Left lobe of liver (tissue), 2 donors: ENCODE data around the gene ZNRF1. TPM values are rescaled to one million over a fixed set of nuclear protein-coding genes. Genes with fewer than 3 reads are reported as not detected.
"Not testable (repeated sequence)": the region's sequence is repeated elsewhere in the genome, so short reads cannot be mapped to it uniquely, and the experiment has no call there.

ENCODE experiments used
- ATAC-seq: fragments of 200-7000 bp; cut with Tn5 transposase; one replicate; pipeline ENCODE4 v1.9.1; 2020; ENCODE audit warnings: mild to moderate bottlenecking, moderate library complexity
- DNase-seq: peaks from one replicate; pipeline ENCODE4 v3.0.0-alpha.2; 2020; ENCODE audit warnings: low spot score
- total RNA-seq: library from RNA; stranded (reverse); gene quantifications from one replicate; pipeline ENCODE4 v1.2.1, GENCODE V29; 2021
- donor health status: DM: no; HTN: no; CAD: no; lungs with moderate emphysema.
- donor health status: DM: no; HTN: yes; CAD: no.

ZNRF1 gene
- total RNA-seq, 1 donor from 2014 or later = 14.0 TPM

DNA sequence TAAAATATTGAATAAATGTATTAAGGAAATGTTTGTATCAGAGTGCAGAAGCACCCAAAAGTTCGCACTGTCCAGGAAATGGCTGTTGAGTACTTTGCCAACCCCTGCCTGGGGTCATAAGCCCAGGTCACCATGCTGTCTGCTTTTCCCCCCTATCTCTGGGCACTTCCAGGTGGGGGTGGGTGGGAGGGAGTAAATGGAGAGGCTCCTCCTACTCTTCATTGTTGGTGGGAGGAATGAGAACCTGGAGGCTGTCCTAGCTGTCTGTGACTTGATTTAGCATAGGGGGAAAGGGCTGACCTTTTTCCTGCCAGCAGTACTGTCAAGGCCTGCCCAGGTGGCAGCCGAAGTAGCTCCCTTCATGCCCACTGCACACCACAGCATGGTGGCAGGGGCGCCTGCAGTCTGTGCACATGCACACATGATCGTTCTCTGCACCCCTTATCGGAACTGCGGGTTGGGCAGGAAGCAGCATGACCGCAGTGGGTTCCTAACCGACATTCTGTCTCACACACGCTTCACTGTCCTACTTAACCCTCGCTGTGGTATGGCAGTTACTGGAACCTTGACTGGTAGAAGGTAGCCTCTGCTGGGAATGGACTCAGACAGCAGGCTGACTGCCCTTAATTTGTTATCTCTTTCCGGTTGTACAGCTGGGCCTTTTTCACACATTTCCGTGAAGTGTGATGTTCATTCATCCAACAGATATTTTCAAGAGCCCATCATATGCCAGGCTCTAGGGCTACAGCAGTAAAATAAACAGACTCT, 76.3 kb downstream of the ZNRF1 start:
- DNase-seq (no peak), ATAC-seq (no peak)

DNA sequence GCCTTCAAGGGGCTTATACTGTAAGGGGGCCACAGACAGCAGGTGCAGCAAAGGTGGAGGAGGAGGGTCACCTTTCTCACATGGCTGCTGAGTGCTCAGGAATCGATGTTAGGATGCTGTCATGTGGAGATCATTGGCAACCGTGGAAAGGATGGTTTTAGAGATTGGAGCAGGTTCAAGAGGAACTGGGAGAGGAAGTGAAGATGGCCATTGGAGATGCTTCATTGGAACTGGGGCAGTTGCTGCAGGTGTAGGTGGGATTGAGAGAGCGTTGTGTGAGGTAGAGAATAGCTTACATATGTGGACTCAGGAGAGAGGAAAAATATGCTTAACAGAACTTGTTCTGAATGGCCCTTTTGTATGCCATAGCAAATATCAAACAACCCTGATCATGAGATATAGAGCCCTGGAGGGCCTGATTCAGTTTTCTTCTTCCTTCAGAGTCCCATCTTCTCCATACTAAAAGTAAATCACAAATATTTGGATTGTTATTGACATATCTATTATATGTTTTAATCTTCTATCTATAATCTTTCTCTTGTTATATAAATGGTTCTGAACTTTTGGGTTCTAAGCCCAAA, 77.0 kb downstream of the ZNRF1 start:
- ATAC-seq (no peak), DNase-seq (no peak)

DNA sequence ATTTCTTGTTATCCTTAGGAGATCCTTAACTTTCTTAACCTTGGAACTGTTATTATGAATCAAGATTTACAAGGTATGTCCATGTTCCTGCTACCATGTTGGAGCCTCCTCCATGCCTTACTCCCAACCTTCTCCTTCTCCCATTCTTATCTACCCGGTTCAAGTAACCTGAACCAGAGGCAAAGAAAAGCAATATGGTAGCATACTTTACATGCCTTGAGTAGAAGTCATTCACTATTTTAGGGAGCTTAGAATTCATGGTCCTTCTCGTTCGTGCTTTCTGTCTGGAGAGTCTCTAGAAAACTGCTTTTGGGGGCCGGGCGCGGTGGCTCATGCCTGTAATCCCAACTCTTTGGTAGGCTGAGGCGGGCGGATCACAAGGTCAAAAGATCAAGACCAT, 80.1 kb downstream of the ZNRF1 start:
- ATAC-seq = no peak
- no peak for DNase-seq

DNA sequence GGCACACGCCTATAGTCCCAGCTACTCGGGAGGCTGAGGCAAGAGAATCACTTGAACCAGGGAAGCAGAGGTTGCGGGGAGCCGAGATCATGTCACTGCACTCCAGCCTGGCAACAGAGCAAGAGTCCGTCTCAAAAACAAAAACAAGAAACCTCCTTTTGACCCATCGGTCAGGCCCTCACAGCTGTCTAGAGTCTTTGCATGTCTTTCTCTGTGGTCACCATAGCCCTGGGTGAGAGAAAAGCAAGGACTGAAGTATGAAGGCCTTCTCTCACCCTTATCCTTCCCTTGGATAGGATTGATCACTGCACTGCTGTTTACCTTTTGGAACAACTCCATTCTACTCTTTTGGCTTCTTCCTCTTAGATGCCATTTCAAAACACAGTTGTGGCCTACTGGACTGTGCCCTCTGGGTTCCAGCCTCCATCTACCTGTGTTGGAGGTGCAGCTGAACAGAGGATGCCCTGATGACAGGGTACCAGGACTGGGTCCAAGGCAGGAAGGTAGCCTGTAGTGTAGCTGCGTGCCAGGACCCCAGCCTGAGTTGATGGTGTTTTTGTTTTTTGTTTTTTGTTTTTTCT, 80.6 kb downstream of the ZNRF1 start:
- DNase-seq = peak; percentile 82
- peak; percentile 78 for ATAC-seq

DNA sequence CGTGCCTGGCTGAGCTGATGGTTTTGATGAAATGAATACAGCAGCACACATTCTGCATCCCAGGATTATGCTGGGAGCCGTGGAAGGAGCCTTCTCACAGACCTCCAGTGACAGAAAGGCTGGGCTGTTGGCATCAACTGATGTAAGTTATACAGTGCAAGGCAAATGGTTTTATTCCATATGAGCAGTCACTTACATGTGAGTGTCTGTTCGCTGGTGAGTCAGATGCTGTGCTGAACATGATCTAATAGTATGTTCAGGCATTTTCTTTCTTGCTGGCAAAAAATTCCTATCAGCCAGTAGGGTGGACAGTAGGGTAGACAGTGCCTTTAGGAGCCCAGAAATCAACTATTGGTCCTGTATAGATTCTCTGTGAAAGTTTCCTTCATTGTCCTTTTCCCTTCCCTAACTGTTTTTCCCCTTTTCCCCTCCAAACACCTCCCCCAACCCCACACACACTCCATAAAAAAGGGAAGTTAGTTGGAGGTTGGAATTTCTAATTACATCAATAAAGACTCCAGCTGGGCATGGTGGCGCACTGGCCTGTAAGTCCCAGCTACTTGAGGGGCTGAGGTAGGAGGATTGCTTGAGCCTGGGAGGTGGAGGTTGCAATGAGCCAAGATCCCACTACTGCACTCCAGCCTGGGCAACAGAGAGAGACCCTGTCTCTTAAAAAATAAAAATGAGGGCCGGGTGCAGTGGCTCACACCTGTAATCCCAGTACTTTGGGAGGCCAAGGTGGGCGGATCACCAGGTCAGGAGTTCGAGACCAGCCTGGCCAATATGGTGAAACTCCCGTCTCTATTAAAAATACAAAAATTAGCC, 81.6 kb downstream of the ZNRF1 start:
- no peak for DNase-seq
- no peak for ATAC-seq

DNA sequence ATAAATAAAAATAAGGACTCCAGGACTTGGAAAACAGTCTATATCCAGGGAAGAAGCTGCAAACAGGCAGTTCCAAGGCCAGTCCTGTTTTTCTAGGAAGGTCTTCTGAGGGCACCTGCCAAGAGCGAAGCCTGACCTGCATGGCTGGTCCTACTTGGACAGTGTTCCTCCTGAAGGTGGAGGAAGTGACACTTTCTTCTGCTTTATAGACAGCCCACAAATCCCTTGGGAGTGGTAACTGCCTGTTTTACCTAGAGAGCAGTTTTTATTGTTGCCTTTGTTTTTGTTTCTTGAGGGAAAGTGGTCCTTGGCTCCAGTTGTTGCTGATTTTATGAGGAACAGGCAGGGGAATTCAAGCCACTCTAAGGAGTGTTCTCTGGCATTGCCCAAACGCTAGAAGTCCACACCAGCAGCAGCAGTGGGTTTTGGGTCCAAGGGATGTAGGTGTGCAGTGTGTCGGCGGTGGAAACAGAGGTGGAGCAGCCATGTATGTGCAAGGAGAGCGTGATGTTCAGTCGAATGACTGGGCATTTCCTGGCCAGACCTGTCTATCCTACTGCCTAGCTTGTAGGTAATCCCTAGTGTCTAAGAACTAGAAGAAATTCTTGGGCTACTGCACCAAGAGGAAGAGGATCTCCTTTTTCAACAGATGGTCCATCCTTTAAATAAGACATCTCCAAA, 82.5 kb downstream of the ZNRF1 start:
- DNase-seq (no peak), ATAC-seq (no peak)

DNA sequence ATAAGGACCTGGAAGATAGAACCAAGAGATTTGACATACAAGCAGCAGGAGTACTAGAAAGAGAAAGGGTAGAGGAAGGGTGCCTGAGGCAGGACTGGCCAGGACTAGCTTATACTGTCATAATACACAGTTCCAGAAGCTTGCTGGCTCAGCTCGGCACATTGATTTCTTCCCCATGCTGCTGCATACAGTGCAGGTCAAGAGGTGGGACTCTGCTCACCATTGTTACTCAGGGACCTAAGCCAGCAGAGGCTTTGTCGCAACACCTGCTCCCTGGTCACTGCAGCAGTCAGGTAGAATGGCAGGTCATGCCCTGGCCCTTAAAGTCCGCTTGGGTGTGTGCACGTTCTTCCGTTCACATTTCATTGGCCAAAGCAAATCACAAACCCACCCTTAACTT, 85.0 kb downstream of the ZNRF1 start:
- peak; percentile 93 for DNase-seq
- peak; percentile 82 for ATAC-seq

DNA sequence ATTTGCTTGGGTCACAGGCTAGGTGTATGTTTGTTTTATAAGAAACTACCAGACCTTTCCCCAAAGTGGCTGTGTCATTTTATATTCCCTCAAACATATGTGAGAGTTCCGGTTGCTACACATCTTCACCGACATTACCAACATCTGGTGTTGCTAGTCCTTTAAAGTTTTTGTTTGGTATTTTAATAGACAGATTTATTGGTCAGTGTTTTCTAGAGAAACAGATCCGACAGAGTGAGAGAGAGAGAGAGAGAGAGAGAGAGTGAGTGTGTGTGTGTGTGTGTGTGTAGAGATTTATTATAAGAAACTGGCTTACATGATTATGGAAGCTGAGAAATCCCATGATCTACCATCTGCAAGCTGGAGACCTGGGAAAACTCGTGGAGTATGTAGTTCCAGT, 86.7 kb downstream of the ZNRF1 start:
- ATAC-seq = no peak
- no peak for DNase-seq

DNA sequence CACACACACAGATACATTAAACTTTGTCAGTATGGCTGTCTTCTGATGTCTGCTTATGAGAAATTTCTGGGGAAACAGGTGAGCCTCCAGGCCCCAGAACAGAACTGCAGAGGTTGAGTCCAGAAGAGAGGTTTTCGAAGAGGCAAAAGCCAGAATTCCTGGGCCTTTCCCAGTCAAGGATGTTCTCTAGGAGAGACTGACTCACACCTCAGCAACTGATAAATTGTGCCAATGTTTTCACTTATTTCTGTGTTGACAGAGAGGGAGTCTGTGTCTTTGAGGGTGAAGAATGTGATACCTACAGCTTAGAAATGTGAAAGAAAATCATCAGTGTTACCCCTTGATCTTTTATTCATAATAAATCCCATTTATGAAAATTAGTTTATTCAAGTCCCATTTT, 87.5 kb downstream of the ZNRF1 start:
- DNase-seq (no peak), ATAC-seq (no peak)

DNA sequence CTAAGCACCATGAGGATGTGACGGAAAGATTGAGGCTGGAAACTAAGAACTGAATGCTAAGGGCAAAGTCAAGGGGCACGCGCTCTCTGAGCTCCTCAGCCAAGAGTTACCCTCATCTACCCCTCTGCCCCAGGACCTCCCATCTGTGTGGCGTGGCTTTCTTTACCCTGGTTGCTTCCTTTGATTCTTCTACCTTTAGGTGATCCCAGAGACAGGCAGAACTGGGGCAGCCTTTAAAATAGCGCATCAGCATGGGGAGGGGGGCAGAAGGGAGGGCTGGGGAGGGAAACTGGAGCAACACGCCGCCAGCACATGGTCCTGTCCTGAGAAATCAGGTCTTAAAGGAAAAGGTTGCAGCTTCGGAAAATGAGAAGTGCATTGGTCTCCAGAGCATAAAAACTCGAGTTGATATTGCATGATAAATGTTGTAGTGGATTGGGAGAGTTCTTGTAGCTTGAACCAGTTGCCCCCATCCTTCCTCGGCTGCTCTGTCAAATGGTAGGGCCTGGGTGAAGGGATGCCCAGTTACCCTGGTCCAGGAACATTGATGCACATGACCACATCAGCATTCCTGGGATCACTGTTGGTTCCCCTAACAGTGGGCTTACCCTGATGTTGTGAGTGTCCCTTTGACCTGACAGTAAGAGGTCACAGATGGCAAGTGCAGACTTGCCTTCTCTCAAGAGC, 88.0 kb downstream of the ZNRF1 start:
- DNase-seq (no peak), ATAC-seq (no peak)

DNA sequence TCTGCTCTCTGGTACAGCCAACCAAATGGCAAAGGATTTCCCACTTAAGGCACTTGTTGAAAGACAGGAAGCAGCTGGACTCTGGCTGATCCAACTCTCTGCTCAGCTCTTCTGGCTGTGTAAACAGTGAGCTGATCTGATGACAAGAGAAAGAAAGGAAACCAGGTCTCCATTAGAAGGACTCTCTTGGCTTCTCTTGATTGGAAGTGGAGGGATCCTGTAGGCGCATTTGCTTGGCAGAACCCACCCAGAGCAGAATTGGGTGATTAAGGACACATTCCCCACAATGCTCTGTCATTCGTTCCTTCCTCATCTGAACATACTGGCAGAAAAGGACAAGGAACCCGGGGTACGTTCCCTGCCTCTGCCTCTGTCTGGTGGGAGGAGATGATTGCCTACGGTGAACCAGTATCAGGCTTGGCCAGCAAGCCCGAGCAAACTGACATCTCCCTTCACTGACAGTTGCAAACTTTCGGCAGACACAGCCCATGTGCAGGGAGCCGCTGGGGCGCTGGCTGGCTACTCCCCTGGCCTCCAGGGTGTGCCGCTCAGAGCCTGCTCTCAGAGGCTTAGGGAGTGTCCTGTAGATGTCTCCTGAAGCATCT, 88.7 kb downstream of the ZNRF1 start:
- DNase-seq (no peak), ATAC-seq (peak; percentile 64)

DNA sequence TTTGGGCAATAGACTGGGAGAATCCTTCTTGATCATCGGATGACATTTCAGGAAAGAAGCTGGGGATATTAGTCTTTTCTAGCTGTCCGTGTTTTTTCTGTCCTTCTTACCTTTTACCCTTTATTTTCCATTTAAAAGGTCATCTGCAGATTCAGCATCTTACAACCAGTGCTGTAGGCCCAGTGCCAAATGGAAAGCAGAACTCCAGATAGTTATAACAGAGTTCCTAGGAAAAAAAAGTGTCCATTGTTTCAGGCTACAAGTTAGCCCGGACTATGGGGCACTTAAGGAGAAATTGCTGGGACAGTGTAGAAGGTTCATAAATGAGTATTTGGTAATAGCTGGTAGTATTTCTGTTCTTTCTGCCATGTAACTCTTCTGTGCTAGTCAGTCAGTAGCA, 89.4 kb downstream of the ZNRF1 start:
- ATAC-seq = no peak

DNA sequence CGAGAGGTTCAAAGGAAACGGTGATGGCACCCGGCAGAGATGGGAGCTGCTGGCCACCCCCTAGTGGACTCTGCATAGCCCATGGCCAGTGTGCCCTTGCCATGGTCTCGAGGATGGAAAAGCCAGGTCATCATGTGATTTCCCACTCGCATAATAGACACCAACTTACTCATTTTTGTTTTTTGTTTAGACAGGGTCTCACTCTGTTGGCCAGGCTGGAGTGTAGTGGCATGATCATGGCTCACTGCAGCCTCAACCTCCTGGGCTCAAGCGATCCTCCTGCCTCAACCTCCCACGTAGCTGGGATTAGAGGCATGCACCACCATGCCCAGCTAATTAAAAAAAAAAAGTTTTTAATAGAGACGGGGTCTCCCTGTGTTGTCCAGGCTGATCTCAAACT, 90.1 kb downstream of the ZNRF1 start:
- ATAC-seq = no peak
- no peak for DNase-seq

More for the DNA sequence above, 89.4 kb downstream of the ZNRF1 start:
- DNase-seq = no peak

DNA sequence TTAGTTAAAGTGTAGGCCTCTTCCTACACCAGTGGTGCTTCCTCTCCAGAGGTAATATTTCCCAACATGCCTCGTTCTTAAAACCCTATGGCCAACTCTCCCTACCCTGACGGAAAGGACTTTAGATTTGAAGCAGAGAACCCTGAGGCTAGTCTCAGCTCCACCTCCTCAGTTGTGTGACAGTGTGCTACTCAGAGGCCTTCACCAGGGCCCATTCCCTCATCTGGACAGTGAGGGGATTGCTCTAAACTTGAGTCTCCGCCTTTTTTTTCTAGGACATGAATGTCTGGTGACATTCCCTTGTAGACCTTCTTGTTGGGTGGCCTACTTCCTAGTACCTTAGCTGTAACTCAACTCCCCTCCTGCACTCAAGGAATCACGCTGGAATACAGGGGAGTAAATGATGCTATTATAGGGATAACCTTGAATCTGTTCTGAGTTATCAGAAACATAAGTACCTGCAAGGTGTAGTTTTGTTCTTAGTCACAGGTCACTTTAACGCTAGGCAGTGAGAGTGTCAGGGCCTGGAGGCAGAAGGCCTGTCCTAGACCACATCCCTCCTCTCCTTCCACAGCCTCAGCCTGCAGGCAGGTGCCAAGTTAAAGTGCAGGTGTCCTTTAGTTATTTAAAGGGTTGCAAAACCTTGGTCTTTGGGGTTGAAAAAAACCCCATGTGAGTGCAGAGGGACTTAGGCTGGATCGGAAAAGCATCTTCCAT, 90.8 kb downstream of the ZNRF1 start:
- DNase-seq = no peak
- no peak for ATAC-seq

DNA sequence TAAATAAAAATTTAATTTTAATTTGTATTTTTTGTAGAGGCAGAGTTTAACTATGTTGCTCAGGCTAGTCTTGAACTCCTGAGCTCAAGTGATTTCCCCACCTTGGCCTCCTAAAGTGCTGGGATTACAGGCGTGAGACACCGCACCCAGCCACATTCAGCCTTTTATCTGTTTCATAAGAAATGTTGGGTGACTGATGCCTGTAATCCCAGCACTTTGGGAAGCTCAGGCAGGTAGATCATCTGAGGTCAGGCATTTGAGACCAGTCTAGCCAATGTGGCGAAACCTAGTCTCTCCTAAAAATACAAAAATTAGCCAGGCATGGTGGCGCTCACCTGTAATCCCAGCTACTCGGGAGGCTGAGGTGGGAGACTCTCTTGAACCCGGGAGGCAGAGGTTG, 92.1 kb downstream of the ZNRF1 start:
- not testable (repeated sequence) for ATAC-seq, DNase-seq

DNA sequence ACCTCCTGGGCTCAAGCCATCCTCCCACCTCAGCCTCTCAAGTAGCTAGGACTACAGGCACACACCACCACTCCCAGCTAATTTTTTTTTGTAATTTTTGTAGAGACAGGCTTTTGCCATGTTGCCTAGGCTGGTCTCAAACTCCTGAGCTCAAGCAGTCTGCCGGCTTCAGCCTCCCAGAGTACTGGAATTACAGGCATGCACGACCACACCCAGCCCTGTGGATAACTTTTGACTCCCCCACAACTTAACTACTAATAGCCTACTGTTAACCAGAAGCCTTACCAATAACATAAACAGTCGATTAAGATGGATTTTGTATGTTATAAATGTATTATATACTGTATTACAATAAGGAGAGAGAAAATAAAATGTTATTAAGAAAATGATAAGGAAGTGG, 92.8 kb downstream of the ZNRF1 start:
- not testable (repeated sequence) for ATAC-seq, DNase-seq

DNA sequence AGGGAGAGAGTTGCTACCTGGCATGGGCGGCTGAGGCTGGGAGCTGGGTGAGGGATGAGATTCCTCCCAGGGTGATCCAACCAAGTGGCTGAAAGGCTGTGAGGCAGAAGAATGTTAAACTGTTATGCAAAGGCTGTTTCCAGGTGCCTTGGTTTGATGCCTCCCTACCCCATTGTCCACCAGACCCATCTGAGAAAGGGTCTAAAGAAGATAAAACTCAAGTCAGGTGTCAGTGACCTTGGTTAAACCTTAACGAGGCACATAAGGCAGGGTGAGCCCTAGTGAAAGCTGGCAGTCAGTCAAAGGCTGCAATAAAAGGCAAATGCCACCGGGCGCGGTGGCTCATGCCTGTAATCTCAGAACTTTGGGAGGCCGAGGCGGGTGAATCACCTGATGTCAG, 94.0 kb downstream of the ZNRF1 start:
- ATAC-seq (peak; percentile 85), DNase-seq (no peak)

DNA sequence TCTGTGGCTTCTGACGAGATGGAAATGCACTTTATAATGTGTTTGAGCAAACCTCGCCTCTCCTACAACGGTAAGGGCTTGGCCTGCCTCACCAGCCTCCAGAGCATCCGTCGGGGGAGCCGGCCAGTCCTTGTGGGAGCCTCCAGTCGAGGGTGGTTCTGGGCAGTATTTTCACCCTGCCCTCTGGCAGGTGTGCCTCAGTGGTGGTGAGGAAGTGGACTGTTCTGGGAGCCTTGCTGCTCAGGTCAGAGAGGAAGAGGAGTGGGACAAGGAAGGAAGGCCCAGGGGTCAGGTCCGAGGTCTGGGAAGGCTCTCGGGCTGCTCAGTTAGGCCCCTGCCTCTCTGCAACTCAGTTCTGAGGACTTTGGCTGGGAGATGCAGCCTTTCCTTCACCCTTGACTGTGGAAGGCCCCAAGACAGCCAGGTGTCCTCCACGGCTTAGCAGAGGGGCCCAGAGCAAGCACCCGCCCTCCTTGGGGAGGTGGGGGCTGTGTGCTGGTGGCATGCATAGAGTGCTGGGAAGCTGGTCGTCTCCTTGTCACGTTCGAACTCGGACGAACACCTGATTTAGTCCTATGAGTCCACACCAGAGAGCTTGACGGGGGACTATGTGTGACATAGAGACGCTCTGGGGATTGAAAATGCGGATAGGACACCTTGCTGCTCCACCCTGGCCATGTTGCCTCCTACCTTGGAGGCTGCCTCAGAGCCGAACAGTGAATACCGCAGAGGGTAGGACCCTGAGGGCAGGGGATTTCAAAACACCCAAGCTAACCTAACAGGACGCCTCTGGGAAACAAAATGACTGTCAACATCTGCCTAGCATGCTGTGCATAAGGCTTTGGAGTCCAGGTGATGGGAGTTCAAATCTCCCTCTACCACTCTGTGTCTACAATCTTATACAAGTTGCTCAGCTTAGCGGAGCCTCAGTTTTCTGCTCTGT, 95.0 kb downstream of the ZNRF1 start:
- ATAC-seq (no peak), DNase-seq (no peak)
